H9 (cell line): ENCODE measurements around the gene CHRM4. TPM values are rescaled to one million over a fixed set of nuclear protein-coding genes. Genes with fewer than 3 reads are reported as not detected.

Source experiments
- DNase-seq: peaks from one replicate; pipeline ENCODE4 v3.0.0-alpha.2; 2017
- H2AFZ ChIP-seq: one replicate; pipeline ENCODE4 v1.6.1; 2013; ENCODE audit warnings: mild to moderate bottlenecking, low read length, control low read depth, moderate library complexity
- H2AK5ac ChIP-seq: 2 replicates; pipeline ENCODE4 v1.6.1; 2013; ENCODE audit warnings: low read length, control low read depth, mixed read lengths; ENCODE audit not compliant: insufficient read length
- H2BK120ac ChIP-seq: one replicate; pipeline ENCODE4 v1.6.1; 2013; ENCODE audit warnings: low read depth, mild to moderate bottlenecking, low read length, control low read depth, inconsistent platforms; ENCODE audit not compliant: poor library complexity, severe bottlenecking
- H2BK12ac ChIP-seq: 2 replicates; pipeline ENCODE4 v1.6.1; 2013; ENCODE audit warnings: low read length, control low read depth, mixed read lengths, low read depth; ENCODE audit not compliant: insufficient read length
- H2BK15ac ChIP-seq: 2 replicates; pipeline ENCODE4 v1.6.1; 2013; ENCODE audit warnings: low read depth, low read length, control low read depth
- H2BK20ac ChIP-seq: one replicate; pipeline ENCODE4 v1.6.1; 2013; ENCODE audit warnings: low read depth, mild to moderate bottlenecking, low read length, control low read depth, inconsistent platforms; ENCODE audit not compliant: poor library complexity, severe bottlenecking
- H2BK5ac ChIP-seq: 2 replicates; pipeline ENCODE4 v1.6.1; 2013; ENCODE audit warnings: low read length, control low read depth, mixed read lengths; ENCODE audit not compliant: insufficient read length
- H3K14ac ChIP-seq: 2 replicates; pipeline ENCODE4 v1.6.1; 2013; ENCODE audit warnings: low read length, control low read depth; ENCODE audit not compliant: insufficient read depth
- H3K18ac ChIP-seq: 2 replicates; pipeline ENCODE4 v1.6.1; 2013; ENCODE audit warnings: low read depth, mild to moderate bottlenecking, mixed read lengths, low read length, control low read depth; ENCODE audit not compliant: insufficient read length
- H3K23ac ChIP-seq: 2 replicates; pipeline ENCODE4 v1.6.1; 2013; ENCODE audit warnings: low read length, control low read depth, mixed read lengths, low read depth; ENCODE audit not compliant: insufficient read length
- H3K23me2 ChIP-seq: 2 replicates; pipeline ENCODE4 v1.6.1; 2013; ENCODE audit warnings: low read depth, mild to moderate bottlenecking, mixed read lengths, low read length, control low read depth; ENCODE audit not compliant: insufficient read length, poor library complexity, severe bottlenecking
- H3K27ac ChIP-seq: 2 replicates; pipeline ENCODE4 v1.5.1; 2013; ENCODE audit warnings: low read length, control low read depth, mixed read lengths, low read depth; ENCODE audit not compliant: insufficient read length
- H3K27me3 ChIP-seq: 2 replicates; pipeline ENCODE4 v1.6.1; 2013; ENCODE audit warnings: low read length, control low read depth, inconsistent platforms; ENCODE audit not compliant: insufficient read depth
- H3K4ac ChIP-seq: 2 replicates; pipeline ENCODE4 v1.6.1; 2013; ENCODE audit warnings: low read depth, mild to moderate bottlenecking, control low read depth, inconsistent platforms, low read length, moderate library complexity
- H3K4me1 ChIP-seq: 2 replicates; pipeline ENCODE4 v1.6.1; 2013; ENCODE audit warnings: low read length, control low read depth, inconsistent platforms; ENCODE audit not compliant: insufficient read depth
- H3K4me2 ChIP-seq: 2 replicates; pipeline ENCODE4 v1.6.1; 2013; ENCODE audit warnings: low read length, control low read depth, mixed read lengths; ENCODE audit not compliant: insufficient read length, insufficient read depth
- H3K56ac ChIP-seq: 2 replicates; pipeline ENCODE4 v1.6.1; 2013; ENCODE audit warnings: low read depth, mild to moderate bottlenecking, mixed read lengths, low read length, control low read depth; ENCODE audit not compliant: insufficient read length
- H3K79me1 ChIP-seq: 2 replicates; pipeline ENCODE4 v1.6.1; 2013; ENCODE audit warnings: low read depth, mild to moderate bottlenecking, moderate library complexity, low read length, control low read depth, inconsistent platforms; ENCODE audit not compliant: insufficient read depth, poor library complexity, severe bottlenecking
- H3K79me2 ChIP-seq: 2 replicates; pipeline ENCODE4 v1.6.1; 2013; ENCODE audit warnings: low read length, control low read depth, inconsistent platforms; ENCODE audit not compliant: insufficient read depth
- H3K9ac ChIP-seq: 2 replicates; pipeline ENCODE4 v1.6.1; 2013; ENCODE audit warnings: low read length, control low read depth, mixed read lengths; ENCODE audit not compliant: insufficient read length; ENCODE audit errors: extremely low read depth
- H3K9me3 ChIP-seq: one replicate; pipeline ENCODE4 v1.6.1; 2013; ENCODE audit warnings: low read depth, low read length, inconsistent platforms; ENCODE audit not compliant: control insufficient read depth
- H3T11ph ChIP-seq: one replicate; pipeline ENCODE4 v1.6.1; 2013; ENCODE audit warnings: mild to moderate bottlenecking, low read length, control low read depth, inconsistent platforms
- H4K20me1 ChIP-seq: one replicate; pipeline ENCODE4 v1.6.1; 2013; ENCODE audit not compliant: control insufficient read depth, insufficient read length, insufficient read depth
- H4K5ac ChIP-seq: 2 replicates; pipeline ENCODE4 v1.6.1; 2013; ENCODE audit warnings: low read depth, mild to moderate bottlenecking, mixed read lengths, low read length, control low read depth; ENCODE audit not compliant: insufficient read length
- H4K8ac ChIP-seq: replicated peaks from 2 replicates; pipeline ENCODE4 v1.6.1; 2013; ENCODE audit warnings: low read length, control low read depth, mixed read lengths, low read depth; ENCODE audit not compliant: insufficient read length
- H4K91ac ChIP-seq: 2 replicates; pipeline ENCODE4 v1.6.1; 2013; ENCODE audit warnings: low read depth, mild to moderate bottlenecking, moderate library complexity, mixed read lengths, low read length, control low read depth; ENCODE audit not compliant: insufficient read length
- H3K27ac Mint-ChIP-seq, 3 experiments: 2 replicates in 2 of 3; 3 replicates in 1 of 3; pipeline ENCODE4 v1.8.0; 2020 to 2021; ENCODE audit warnings: mixed read lengths in 3 of 3, mild to moderate bottlenecking in 1 of 3, moderate library complexity in 1 of 3
- H3K27me3 Mint-ChIP-seq: 2 replicates; pipeline ENCODE4 v1.8.0; 2021; ENCODE audit warnings: low read depth, mild to moderate bottlenecking, moderate library complexity, mixed read lengths
- H3K36me3 Mint-ChIP-seq, 3 experiments: 2 replicates in 2 of 3; 3 replicates in 1 of 3; pipeline ENCODE4 v1.8.0; 2020 to 2021; ENCODE audit warnings: low read depth in 3 of 3, mixed read lengths in 3 of 3; ENCODE audit not compliant: insufficient read depth in 1 of 3
- H3K4me1 Mint-ChIP-seq, 2 experiments: 2 replicates each; pipeline ENCODE4 v1.8.0; 2020; ENCODE audit warnings: mixed read lengths in 2 of 2
- H3K4me3 Mint-ChIP-seq, 2 experiments: 2 replicates in 1 of 2; 3 replicates in 1 of 2; pipeline ENCODE4 v1.8.0; 2020 to 2021; ENCODE audit warnings: mild to moderate bottlenecking in 2 of 2, mixed read lengths in 2 of 2, moderate library complexity in 1 of 2
- H3K9me3 Mint-ChIP-seq, 2 experiments: 2 replicates in 1 of 2; 3 replicates in 1 of 2; pipeline ENCODE4 v1.8.0; 2020; ENCODE audit warnings: mild to moderate bottlenecking in 2 of 2, mixed read lengths in 2 of 2, moderate library complexity in 1 of 2
- WGBS: extraction: QIAGEN DNeasy Blood & Tissue Kit; methylation state at CpG from one replicate; pipeline ENCODE4 v1.1.7; 2013; ENCODE audit warnings: missing lambda C conversion rate, low lambda C conversion rate, mixed read lengths; ENCODE audit not compliant: insufficient read length; ENCODE audit errors: extremely low coverage; 5-methylcytosine and 5-hydroxymethylcytosine counted together
- total RNA-seq: library from RNA; stranded (reverse); gene quantifications from 2 replicates; pipeline ENCODE4 v1.2.1, GENCODE V29; 2021
- TF ChIP-seq, protein P1 (sequence below): fragments of 200-600 bp; sonication (generic); conservative IDR thresholded peaks from 3 replicates; pipeline ENCODE4 v1.8.0; 2021; ENCODE audit warnings: antibody characterized with exemption, mild to moderate bottlenecking

The CHRM4 gene
- total RNA-seq, 1 experiment from 2014 or later, result 1.0 TPM

GRCh38 chr11:46337626-46338345, 53.8 kb downstream of the CHRM4 start:
- Histone ChIP-seq H3K18ac (no peak overlapping the region), H3K23ac (no peak overlapping the region), H3K4me2 (no peak overlapping the region), H2BK120ac (no peak overlapping the region), H3K4me1 (peaks cover 32% of the 10 kb centered on the region), H3T11ph (no peak overlapping the region), H4K91ac (no peak overlapping the region), H2AK5ac (no peak overlapping the region), H2AFZ (no peak overlapping the region), H3K14ac (no peak overlapping the region), H2BK12ac (no peak overlapping the region), H4K20me1 (no peaks in the 10 kb centered on the region), H2BK20ac (no peak overlapping the region), H3K9me3 (no peaks in the 10 kb centered on the region), H3K79me2 (no peaks in the 10 kb centered on the region), H2BK5ac (no peak overlapping the region), H3K27me3 (peaks cover 6% of the 10 kb centered on the region; the same call in 1 of the 2 replicates), H4K5ac (no peak overlapping the region), H4K8ac (no peak overlapping the region), H3K79me1 (no peaks in the 10 kb centered on the region), H2BK15ac (no peak overlapping the region), H3K27ac (no peak overlapping the region), H3K56ac (no peak overlapping the region), H3K23me2 (peaks cover 7% of the 10 kb centered on the region), H3K4ac (no peak overlapping the region), H3K9ac (no peak overlapping the region)
- Mint-ChIP-seq H3K36me3 (no peaks in the 10 kb centered on the region; a peak in 1 of 7 replicates), H3K27me3 (peaks cover 25% of the 10 kb centered on the region), H3K4me3 (peak overlapping the region in 1 of 2 experiments; percentile 64; a peak in 1 of 5 replicates), H3K27ac (peak overlapping the region; percentile 51 to 98 (median 98); a peak in 6 of 7 replicates), H3K4me1 (peaks cover 69 to 89% of the 10 kb centered on the region in 2 experiments), H3K9me3 (no peaks in the 10 kb centered on the region)
- DNase-seq, result no peak
- TF ChIP-seq, protein P1, sequence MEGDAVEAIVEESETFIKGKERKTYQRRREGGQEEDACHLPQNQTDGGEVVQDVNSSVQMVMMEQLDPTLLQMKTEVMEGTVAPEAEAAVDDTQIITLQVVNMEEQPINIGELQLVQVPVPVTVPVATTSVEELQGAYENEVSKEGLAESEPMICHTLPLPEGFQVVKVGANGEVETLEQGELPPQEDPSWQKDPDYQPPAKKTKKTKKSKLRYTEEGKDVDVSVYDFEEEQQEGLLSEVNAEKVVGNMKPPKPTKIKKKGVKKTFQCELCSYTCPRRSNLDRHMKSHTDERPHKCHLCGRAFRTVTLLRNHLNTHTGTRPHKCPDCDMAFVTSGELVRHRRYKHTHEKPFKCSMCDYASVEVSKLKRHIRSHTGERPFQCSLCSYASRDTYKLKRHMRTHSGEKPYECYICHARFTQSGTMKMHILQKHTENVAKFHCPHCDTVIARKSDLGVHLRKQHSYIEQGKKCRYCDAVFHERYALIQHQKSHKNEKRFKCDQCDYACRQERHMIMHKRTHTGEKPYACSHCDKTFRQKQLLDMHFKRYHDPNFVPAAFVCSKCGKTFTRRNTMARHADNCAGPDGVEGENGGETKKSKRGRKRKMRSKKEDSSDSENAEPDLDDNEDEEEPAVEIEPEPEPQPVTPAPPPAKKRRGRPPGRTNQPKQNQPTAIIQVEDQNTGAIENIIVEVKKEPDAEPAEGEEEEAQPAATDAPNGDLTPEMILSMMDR, result no peak
- no CpG with 5 or more reads among the region's 13 CpGs for WGBS
